SKM-1 (cell line): ENCODE measurements around the gene GMPS.
"Not testable (repeated sequence)": the region's sequence is repeated elsewhere in the genome, so short reads cannot be mapped to it uniquely, and the experiment has no call there.

ENCODE experiments used
- DNase-seq: peaks from one replicate; lab custom pipeline; 2025; ENCODE audit not compliant: unreplicated experiment; lab: John Stamatoyannopoulos, UW

Gene GMPS

GRCh38 chr3:155934230-155934629 is 63.8 kb downstream of the GMPS start:
- DNase-seq: no peak

GRCh38 chr3:155938409-155938808 is 68.0 kb downstream of the GMPS start:
- DNase-seq: no peak

- no peak for DNase-seq
Measured at GRCh38 chr3:155941354-155941753, 70.9 kb downstream of the GMPS start.

GRCh38 chr3:155944081-155944480 is 73.6 kb downstream of the GMPS start:
- DNase-seq: no peak

GRCh38 chr3:155946178-155946577 is 75.7 kb downstream of the GMPS start:
- DNase-seq: no peak

- no peak for DNase-seq
Measured at GRCh38 chr3:155948476-155948875, 78.0 kb downstream of the GMPS start.

GRCh38 chr3:155949453-155950217 is 79.2 kb downstream of the GMPS start:
- no peak for DNase-seq

GRCh38 chr3:155956508-155957411 is 86.3 kb downstream of the GMPS start:
- no peak for DNase-seq

- no peak for DNase-seq
Measured at GRCh38 chr3:155957412-155957880, 87.0 kb downstream of the GMPS start.

GRCh38 chr3:155958676-155959075 is 88.2 kb downstream of the GMPS start:
- DNase-seq: no peak

- no peak for DNase-seq
Measured at GRCh38 chr3:155960060-155960459, 89.6 kb downstream of the GMPS start.

- DNase-seq: not testable (repeated sequence)
Measured at GRCh38 chr3:155961044-155961443, 90.6 kb downstream of the GMPS start.

- no peak for DNase-seq
Measured at GRCh38 chr3:155963570-155963969, 93.1 kb downstream of the GMPS start.

- no peak for DNase-seq
Measured at GRCh38 chr3:155970398-155970797, 99.9 kb downstream of the GMPS start.

GRCh38 chr3:155972885-155973584 is 102.6 kb downstream of the GMPS start:
- DNase-seq: no peak

- no peak for DNase-seq
Measured at GRCh38 chr3:155978324-155978723, 107.9 kb downstream of the GMPS start.

- no peak for DNase-seq
Measured at GRCh38 chr3:155979746-155980145, 109.3 kb downstream of the GMPS start.

GRCh38 chr3:155981669-155982068 is 111.2 kb downstream of the GMPS start:
- DNase-seq: no peak

- no peak for DNase-seq
Measured at GRCh38 chr3:155983834-155984474, 113.5 kb downstream of the GMPS start.

- no peak for DNase-seq
Measured at GRCh38 chr3:155984791-155985417, 114.5 kb downstream of the GMPS start.
